Measurements from ENCODE around the gene BTLA. TPM values are rescaled to one million over a fixed set of nuclear protein-coding genes. Genes with fewer than 3 reads are reported as not detected.

BTLA gene
- total and polyA plus RNA-seq, 2 of the 8 experiments (the other 6 are each of a cell fraction or from before 2014, with no cell fraction given), result not detected

DNA sequence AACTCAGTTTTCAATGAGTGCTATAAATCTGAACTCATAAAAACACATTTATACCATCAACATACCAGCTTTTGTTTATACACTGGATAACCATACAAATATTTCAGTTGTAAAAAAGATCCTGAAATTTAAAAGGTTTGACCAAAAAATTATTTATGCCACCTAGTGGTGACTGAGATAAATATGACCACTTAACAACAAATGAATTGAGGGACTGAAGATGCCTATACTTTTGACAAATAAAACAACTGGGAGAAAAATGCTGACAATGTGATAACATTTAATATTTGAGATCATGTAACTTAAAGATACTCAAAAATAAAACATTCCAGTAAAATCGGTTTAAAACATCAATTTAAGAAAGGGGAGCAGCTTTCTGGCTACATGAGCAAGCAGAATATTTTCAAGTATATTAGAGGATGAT lies 32.1 kb upstream of the BTLA start:
- Histone ChIP-seq H3K4me2 (ENCODE audit: insufficient read depth in 1 of 2, low read depth in 2 of 2, low read length in 2 of 2) (no peak overlapping the region), H3K4ac (replicated peaks; ENCODE audit: insufficient read length, low read depth, low read length) (no peak overlapping the region), H2BK5ac (ENCODE audit: low read depth, low read length) (no peak overlapping the region), H2AFZ (ENCODE audit: low read length) (no peak overlapping the region), H2AK5ac (ENCODE audit: low read depth, low read length) (no peak overlapping the region), H3K4me1 (replicated peaks in 1 of 4; ENCODE audit: control insufficient read depth in 3 of 4, insufficient read depth in 4 of 4, low read length in 3 of 4) (no peaks in the 10 kb centered on the region), H3K9me3 (ENCODE audit: insufficient read depth in 2 of 2, low read depth in 1 of 2, low read length in 1 of 2) (no peaks in the 10 kb centered on the region), H2BK120ac (replicated peaks; ENCODE audit: low read depth, low read length) (no peak overlapping the region), H3K4me3 (ENCODE audit: extremely low read depth in 1 of 4, insufficient read depth in 2 of 4, low read depth in 3 of 4, low read length in 4 of 4) (no peak overlapping the region), H2BK12ac (ENCODE audit: low read depth, low read length) (no peak overlapping the region), H3K23ac (ENCODE audit: insufficient read length) (no peak overlapping the region), H2BK20ac (ENCODE audit: low read length) (no peak overlapping the region), H3K27me3 (replicated peaks in 1 of 4; ENCODE audit: control insufficient read depth in 3 of 4, extremely low read depth in 1 of 4, insufficient read depth in 3 of 4, low read length in 3 of 4) (no peaks in the 10 kb centered on the region), H3K79me1 (ENCODE audit: low read depth, low read length) (no peaks in the 10 kb centered on the region), H4K91ac (replicated peaks; ENCODE audit: insufficient read length, low read length) (no peak overlapping the region), H3K9ac (replicated peaks in 1 of 4; ENCODE audit: extremely low read depth in 1 of 4, low read depth in 3 of 4, low read length in 3 of 4) (no peak overlapping the region), H3K14ac (ENCODE audit: insufficient read length) (no peak overlapping the region), H3K36me3 (ENCODE audit: control insufficient read depth in 2 of 4, insufficient read depth in 4 of 4, low read length in 3 of 4) (peaks cover 0 to 24% (median 6%) of the 10 kb centered on the region in 4 experiments; a peak in 4 of 8 replicates), H4K8ac (ENCODE audit: extremely low read depth, insufficient read depth, low read length) (no peak overlapping the region), H3K56ac (replicated peaks; ENCODE audit: insufficient read length, low read depth, low read length) (no peak overlapping the region), H3K27ac (ENCODE audit: low read depth, low read length) (no peak overlapping the region), H4K20me1 (replicated peaks in 1 of 2; ENCODE audit: control insufficient read depth in 1 of 2, insufficient read depth in 2 of 2, low read length in 2 of 2) (no peaks in the 10 kb centered on the region), H4K5ac (ENCODE audit: insufficient read length, low read depth, low read length) (no peak overlapping the region), H3K79me2 (ENCODE audit: control insufficient read depth in 1 of 2, insufficient read depth in 2 of 2, low read length in 2 of 2) (no peaks in the 10 kb centered on the region), H2BK15ac (ENCODE audit: low read length) (no peak overlapping the region), H3K23me2 (ENCODE audit: low read depth, low read length) (no peaks in the 10 kb centered on the region), H3K18ac (ENCODE audit: extremely low read depth, low read length) (no peak overlapping the region)
- 9% methylated on average over 1 of the region's 1 CpG; no CpG with 5 or more reads in 1 of the 2 experiments for WGBS, 2 experiments (ENCODE audit: extremely low coverage in 1 of 2, insufficient coverage in 1 of 2, insufficient read length in 1 of 2, insufficient replicate concordance in 2 of 2, low coverage in 1 of 2, low lambda C conversion rate in 2 of 2, missing lambda C conversion rate in 1 of 2)
- ChIA-PET CTCF (ENCODE audit: partially characterized antibody) (interaction anchor here (0.6 to 1.4 kb wide), 10 partner anchors 10 to 393 kb away, joined by 3 to 7 read pairs (median 4); partner anchors contain the start of genes CD200 and SLC9C1), POLR2A (ENCODE audit: partially characterized antibody) (no interaction called here)
- TF ChIP-seq MAFK (IDR thresholded peaks at IDR 0.05; ENCODE audit: low read depth, low read length), result no peak
- peak in 1 of 3 experiments; percentile 6; a peak in 2 of 4 replicates for TF ChIP-seq CTCF (IDR thresholded peaks at IDR 0.05; ENCODE audit: control extremely low read depth in 1 of 3, insufficient read depth in 1 of 3, low read depth in 1 of 3, low read length in 3 of 3)
- DNase-seq (ENCODE audit: low read depth in 1 of 2, low spot score in 2 of 2) (no peak), FAIRE-seq (peak; percentile 85)

Measured in H1 (cell line).